Embryonic facial prominence (tissue), 1 donor: ENCODE measurements around the gene KCNIP1.

ENCODE experiments used
- DNase-seq: peaks from one replicate; pipeline ENCODE4 v3.0.0-alpha.2; 2016; ENCODE audit errors: extremely low spot score

KCNIP1 gene

DNA sequence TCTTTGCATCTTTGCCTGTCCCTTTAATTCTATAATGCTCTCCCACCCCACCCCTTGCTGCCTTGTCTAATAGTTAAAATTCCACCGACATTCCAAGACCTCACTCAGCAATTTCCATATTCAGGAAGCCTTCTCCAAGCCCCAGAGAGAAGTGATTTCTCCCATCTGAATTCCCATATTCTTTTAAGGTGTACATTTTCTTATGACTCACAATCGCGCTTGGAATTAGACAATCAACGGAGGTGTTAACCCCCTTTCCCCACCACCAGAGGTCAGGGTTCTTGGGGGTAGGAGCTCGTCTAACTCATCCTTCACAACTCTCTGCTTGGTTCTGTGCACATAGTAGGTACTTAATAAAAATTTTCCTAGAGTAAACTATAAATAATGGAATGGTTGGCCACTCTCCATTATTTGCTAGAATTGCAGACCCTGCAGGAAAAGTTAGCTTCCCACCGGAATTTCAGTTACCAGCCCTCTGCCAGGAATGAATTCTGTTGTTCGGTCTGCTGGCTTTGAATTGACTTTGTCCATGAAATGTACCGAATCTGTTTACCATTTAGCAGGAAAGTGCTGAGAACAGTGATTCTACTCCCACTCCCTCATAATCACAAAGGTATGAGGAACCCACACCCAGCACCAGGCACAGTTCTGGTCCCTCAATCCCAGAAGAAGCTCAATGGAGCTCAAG, 5.0 kb downstream of the KCNIP1 start:
- DNase-seq = no peak

DNA sequence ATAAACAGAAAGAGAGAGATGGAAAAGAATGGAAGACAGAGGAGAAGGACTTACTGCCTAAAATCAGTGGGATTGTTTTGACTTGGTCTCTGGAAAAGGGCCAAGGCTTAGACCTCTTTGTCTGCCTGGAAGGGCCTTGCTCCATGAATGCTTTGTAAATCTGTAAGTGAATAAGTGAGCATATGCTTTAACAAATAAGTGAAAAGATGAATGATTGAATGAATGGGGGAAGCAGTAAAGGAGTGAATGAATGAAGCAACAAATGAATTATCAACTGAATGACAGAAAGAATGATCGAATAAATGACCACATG, 5.5 kb downstream of the KCNIP1 start:
- DNase-seq = no peak

DNA sequence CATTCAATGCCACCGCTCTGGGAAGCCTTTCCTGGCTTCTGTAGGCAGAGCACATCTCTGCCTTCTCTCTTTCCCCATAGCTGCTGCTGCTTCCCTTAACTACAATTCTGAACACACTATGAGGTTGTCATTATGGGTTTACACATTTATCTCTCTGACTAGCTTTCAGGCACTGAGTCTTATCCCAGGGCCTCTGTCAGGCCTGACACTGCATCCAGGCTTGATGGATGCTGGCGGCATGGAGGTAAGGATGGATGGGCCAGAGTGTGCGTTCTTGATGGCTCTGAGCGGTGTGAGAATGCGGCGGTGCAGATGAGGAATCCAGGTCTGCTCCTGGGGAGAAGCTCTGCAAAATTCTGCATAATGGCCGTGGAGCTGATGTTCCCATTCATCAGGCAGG, 6.3 kb downstream of the KCNIP1 start:
- DNase-seq = no peak

GRCh38 chr5:170510559-170510958, 6.7 kb downstream of the KCNIP1 start:
- DNase-seq = no peak

- no peak for DNase-seq
These were observed 7.9 kb downstream of the KCNIP1 start for GRCh38 chr5:170511551-170512258.

DNA sequence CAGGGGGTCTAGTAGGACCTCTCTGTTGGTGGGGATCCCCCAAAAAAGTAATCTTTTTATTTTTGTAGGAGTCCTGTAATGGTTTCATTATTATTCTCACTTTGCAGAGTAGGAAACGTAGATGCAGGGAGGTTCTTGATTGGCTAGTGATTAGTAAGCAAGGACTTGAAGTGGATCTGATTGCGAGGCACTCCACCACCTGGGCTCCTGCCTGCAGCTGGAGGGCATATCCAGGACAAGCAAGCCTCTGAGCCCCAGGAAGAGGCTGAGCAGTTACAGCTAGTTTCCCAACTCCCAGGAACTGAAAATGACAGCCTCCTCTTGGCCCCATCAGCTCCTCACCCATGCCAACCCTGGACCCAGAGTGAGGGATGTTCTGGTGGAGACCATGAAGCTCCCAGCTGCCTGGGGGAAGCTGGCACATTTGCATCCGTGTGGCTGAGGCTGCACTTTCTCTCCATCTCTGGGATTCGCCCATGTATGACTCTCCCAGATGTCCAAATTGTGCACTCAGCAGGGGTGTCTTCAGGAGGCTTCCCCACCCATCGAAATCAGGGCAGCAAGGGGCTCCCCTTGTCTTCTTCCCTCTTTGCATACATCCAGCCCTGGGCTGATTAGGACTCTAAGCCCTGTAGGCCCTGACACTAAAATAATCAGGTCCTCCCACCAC, 10.2 kb downstream of the KCNIP1 start:
- DNase-seq = no peak

DNA sequence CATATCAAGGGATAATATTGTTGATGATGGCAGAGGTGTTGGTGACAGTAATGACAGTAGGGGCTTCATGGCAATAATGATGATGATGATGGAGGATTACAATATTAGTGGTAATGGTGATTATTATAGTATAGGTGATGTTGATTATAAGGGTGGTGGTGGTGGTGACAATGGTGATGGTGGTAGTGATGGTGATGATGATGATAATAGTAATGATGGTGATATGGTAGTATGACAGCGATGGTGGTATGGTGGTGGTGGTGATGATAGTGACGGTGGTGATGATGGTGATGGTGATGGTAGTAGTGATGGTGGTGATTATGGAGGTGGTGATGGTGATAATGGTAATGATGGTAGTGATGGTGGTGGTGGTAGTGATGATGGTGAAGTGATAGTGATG, 13.6 kb downstream of the KCNIP1 start:
- DNase-seq = no peak

- no peak for DNase-seq
These were observed 14.5 kb downstream of the KCNIP1 start for GRCh38 chr5:170518277-170518676.

DNA sequence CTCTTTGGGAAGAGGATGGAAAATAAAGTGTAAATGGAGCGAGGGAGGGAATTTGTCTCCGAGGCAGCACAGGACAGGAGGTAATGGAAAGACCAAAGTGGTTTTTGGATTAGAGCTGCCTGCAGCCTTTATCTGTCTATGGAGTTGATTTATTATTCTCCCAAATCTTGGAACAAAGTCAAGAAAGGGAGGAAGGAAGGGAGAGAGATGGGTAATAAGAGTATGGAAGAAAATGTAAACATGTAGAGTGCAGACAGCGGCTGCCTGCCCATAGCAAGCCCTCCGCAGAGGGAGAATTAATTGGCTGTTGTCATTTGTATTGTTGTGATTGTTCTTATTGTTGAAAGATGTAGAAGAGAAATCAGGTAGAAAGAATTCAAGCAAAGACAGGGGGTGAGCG, 15.7 kb downstream of the KCNIP1 start:
- DNase-seq = no peak

DNA sequence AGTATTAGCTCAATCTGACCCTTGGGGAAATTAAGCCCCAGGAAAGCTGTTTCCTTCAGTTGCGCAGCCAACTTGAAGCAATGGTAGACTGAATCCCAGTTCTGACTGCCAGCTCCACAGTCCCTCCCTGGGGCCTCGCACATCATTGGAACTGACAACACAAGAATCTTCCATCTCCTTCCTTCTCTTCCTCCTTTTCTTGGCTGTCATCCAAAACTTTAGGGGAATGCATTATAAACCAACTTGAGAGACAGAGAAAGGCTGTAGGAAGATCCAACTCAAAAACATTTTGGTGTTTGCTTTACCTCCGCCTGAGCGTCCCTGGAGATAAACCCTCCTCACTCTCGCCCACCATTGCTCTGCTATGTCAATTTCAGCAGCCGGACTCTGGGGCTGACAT, 16.6 kb downstream of the KCNIP1 start:
- DNase-seq = no peak

GRCh38 chr5:170522211-170523141, 18.7 kb downstream of the KCNIP1 start:
- peak; percentile 54 for DNase-seq

- no peak for DNase-seq
These were observed 19.3 kb downstream of the KCNIP1 start for GRCh38 chr5:170523142-170523551.

GRCh38 chr5:170523830-170524229, 20.0 kb downstream of the KCNIP1 start:
- DNase-seq = no peak

- no peak for DNase-seq
These were observed 20.8 kb downstream of the KCNIP1 start for GRCh38 chr5:170524576-170524975.

- DNase-seq = no peak
These were observed 21.8 kb downstream of the KCNIP1 start for GRCh38 chr5:170525470-170526211.

DNA sequence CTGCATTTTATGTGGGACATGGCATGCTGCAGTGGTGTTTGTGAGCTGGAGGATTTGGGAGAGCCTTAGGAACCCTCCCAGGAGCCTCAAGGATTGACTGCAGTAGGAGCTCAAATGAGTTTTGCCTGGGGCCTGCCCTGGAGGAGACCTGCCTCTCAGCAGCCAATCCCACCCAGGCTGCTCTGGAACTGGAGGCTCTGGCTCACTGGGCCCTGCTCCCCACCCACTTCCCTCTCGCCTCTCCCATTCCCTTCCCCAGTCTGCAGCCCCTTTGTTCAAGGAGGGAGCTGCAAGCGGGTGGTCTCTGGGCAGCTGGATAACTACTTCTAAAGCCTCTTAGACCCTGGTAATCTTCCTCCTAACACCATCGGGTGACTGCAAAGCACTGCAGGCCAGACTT, 24.2 kb downstream of the KCNIP1 start:
- no peak for DNase-seq

- DNase-seq = no peak
These were observed 25.2 kb downstream of the KCNIP1 start for GRCh38 chr5:170528976-170529375.

GRCh38 chr5:170532935-170533334, 29.1 kb downstream of the KCNIP1 start:
- DNase-seq = no peak

DNA sequence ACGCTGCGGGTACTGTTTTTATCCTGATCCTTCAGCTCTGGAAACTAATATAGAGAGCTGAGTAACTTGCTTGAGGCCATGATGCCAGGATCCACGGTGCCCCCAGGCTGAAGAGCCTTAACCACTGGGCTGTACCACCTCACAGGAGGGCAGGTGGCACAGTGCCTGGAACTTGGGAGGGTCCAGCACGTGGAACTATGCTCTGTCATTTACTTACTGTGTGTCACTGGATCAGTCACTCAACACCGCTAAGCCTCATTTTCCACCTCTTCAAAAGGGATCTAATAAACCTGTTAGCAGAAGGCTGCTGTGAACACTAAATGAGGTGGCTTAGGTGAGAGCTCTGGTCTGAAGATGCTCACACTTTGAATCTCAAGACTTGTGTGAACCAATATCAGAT, 29.6 kb downstream of the KCNIP1 start:
- no peak for DNase-seq

DNA sequence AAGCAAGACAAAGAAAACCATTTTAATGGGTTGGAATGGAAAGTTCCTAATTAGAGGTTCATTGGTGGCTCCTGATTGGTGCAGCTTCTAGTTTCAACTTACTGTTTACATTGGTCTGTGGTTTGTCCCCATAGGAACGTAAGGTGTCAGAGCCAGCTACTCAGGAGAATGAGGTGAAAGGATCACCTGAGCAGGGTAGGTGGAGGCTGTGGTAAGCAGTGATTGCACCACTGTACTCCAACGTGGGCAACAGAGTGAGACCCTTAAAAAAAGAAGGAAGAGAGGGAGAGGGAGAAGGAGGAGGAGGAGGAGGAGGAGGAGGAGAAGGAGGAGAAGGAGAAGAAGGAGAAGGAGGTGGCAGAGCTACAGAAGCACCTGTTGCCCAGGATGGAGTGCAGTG, 30.4 kb downstream of the KCNIP1 start:
- DNase-seq = no peak

DNA sequence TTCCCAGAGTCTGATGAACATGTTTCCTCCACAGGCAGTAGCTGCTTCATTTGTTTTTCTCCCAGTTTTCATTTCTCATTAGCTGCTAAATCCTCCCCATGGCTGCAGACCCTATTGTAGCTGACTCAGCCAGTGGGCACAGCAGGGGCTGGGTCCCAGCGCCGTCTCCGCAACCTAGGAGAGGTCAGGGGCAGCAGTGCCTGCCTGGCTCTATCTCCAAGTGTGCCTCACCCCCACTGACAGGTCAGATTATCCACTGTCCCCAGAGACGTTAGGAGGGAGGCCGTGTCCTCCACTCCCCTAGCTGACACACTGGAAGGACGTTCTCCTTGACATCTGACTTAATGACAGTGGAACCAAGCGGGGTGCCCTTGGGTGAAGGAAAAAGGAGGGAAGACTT, 31.1 kb downstream of the KCNIP1 start:
- no peak for DNase-seq
